Spleen (tissue), 11 donors: ENCODE results near the gene GSTK1. TPM values are rescaled to one million over a fixed set of nuclear protein-coding genes. Genes with fewer than 3 reads are reported as not detected.

Experiments
- DNase-seq: peaks from one replicate; pipeline ENCODE4 v3.0.0-alpha.2; 2020
- H3K27ac ChIP-seq, 8 donors: fragments of 200-600 bp; sonication (generic) in 7 of 8; 1 replicate in 4 of 8; 2 replicates in 4 of 8; pipeline versions ENCODE4 v1.5.0 to v1.8.0; 2016 to 2021; ENCODE audit warnings: inconsistent platforms in 4 of 8, mild to moderate bottlenecking in 4 of 8, moderate library complexity in 1 of 8
- H3K27me3 ChIP-seq, 7 donors: fragments of 200-600 bp; sonication (generic) in 6 of 7; replicated peaks in 1 of 7; 1 replicate in 4 of 7; 2 replicates in 3 of 7; pipeline versions ENCODE4 v1.5.0 to v1.8.0; 2016 to 2021; ENCODE audit warnings: inconsistent platforms in 3 of 7, mild to moderate bottlenecking in 1 of 7
- H3K36me3 ChIP-seq, 6 donors: fragments of 200-600 bp; sonication (generic) in 5 of 6; 1 replicate in 4 of 6; 2 replicates in 2 of 6; pipeline versions ENCODE4 v1.5.0 to v1.8.0; 2016 to 2021; ENCODE audit warnings: inconsistent platforms in 2 of 6
- H3K4me1 ChIP-seq, 6 donors: fragments of 200-600 bp; sonication (generic) in 5 of 6; 1 replicate in 3 of 6; 2 replicates in 3 of 6; pipeline versions ENCODE4 v1.5.0 to v1.8.0; 2016 to 2021; ENCODE audit warnings: inconsistent platforms in 3 of 6
- H3K4me3 ChIP-seq, 8 donors: fragments of 200-600 bp; sonication (generic) in 7 of 8; 1 replicate in 4 of 8; 2 replicates in 4 of 8; pipeline versions ENCODE4 v1.5.0 to v1.8.0; 2016 to 2021; ENCODE audit warnings: inconsistent platforms in 4 of 8, mild to moderate bottlenecking in 4 of 8, moderate library complexity in 2 of 8
- H3K9me3 ChIP-seq, 8 donors: fragments of 200-600 bp; sonication (generic) in 7 of 8; 1 replicate in 4 of 8; 2 replicates in 4 of 8; pipeline versions ENCODE4 v1.5.0 to v1.8.0; 2016 to 2021; ENCODE audit warnings: inconsistent platforms in 4 of 8
- CTCF ChIP-seq, 11 experiments: fragments of 200-600 bp in 7 of 11; fragments of 450-650 bp in 4 of 11; sonication (generic) in 4 of 11; IDR thresholded peaks in 8 of 11; conservative IDR thresholded peaks in 3 of 11; 1 replicate in 7 of 11; 2 replicates in 4 of 11; pipeline versions ENCODE4 v1.4.0 to v1.8.0; 2016 to 2021; ENCODE audit warnings: antibody characterized with exemption in 11 of 11, inconsistent platforms in 4 of 11, mild to moderate bottlenecking in 1 of 11
- POLR2A ChIP-seq, 3 donors: fragments of 450-650 bp; IDR thresholded peaks; one replicate each; pipeline ENCODE4 v1.5.1; 2017; ENCODE audit warnings: antibody characterized with exemption in 3 of 3, mild to moderate bottlenecking in 1 of 3
- POLR2AphosphoS5 ChIP-seq, 3 donors: sonication (generic); formaldehyde crosslinking; IDR thresholded peaks; one replicate each; pipeline ENCODE4 v1.5.1; 2017; ENCODE audit warnings: antibody characterized with exemption in 3 of 3
- WGBS, 5 donors: extraction: QIAGEN DNeasy Blood & Tissue Kit in 3 of 5; methylation state at CpG; one replicate each; pipeline versions ENCODE4 v1.1.5 to v1.1.7; 2013 to 2018; 5-methylcytosine and 5-hydroxymethylcytosine counted together
- intact Hi-C: fragments of 100-400 bp; cut with DNase I; formaldehyde crosslinking; loops from one replicate; pipeline ENCODE4 v1.15.0; 2023; ENCODE audit warnings: low total_unique reads
- polyA plus RNA-seq, 3 donors: library from polyadenylated mRNA; stranded (reverse); fragments of 200-250 nt; gene quantifications; one replicate each; pipeline ENCODE4 v1.2.1, GENCODE V29; 2013
- small RNA-seq, 4 donors: library from RNA; depleted of rRNA; stranded (forward); fragments of <200 nt; gene quantifications; one replicate each; pipeline ENCODE3, GENCODE V24; 2016
- total RNA-seq, 7 donors: library from RNA; depleted of rRNA in 3 of 7; stranded (reverse); fragments of >200 nt in 3 of 7; fragmentation: NEBNext Ultra II Directional in 4 of 7; extraction: Animal tissue kit (Norgen Biotek cat#: 25700) in 4 of 7; gene quantifications; one replicate each; pipeline versions ENCODE4 v1.1.0 to v1.2.1, GENCODE V29; 2016 to 2021
- donor health status: healthy with polysubstance abuse.
- donor health status: DM: no; HTN: no; CAD: no; lungs with moderate emphysema.
- donor health status: DM: no; HTN: no; CAD: no.
- donor health status: Bipolar disorder and iron deficiency.
- donor health status: healthy.
- donor health status: DM: no; HTN: no; CAD: no.
- donor health status: DM: yes; HTN: yes; CAD: no.

GSTK1 gene
- total and polyA plus RNA-seq, 10 donors = 162 to 247 (median 216) TPM

GRCh38 chr7:143316492-143316891, 53.3 kb downstream of the GSTK1 start:
- Histone ChIP-seq H3K36me3 (no peaks in the 10 kb centered on the region), H3K27me3 (no peaks in the 10 kb centered on the region), H3K4me3 (no peak overlapping the region), H3K9me3 (no peaks in the 10 kb centered on the region), H3K27ac (no peak overlapping the region), H3K4me1 (peaks cover 0 to 17% (median 0%) of the 10 kb centered on the region in 6 donors)
- 55 to 86% (median 71%) methylated on average over 4 of the region's 4 CpGs for WGBS, 5 donors
- TF ChIP-seq CTCF (IDR thresholded peaks at IDR 0.05 in 8 of 11, conservative IDR thresholded peaks at IDR 0.05 in 3 of 11) (no peak), POLR2AphosphoS5 (IDR thresholded peaks at IDR 0.05) (no peak), POLR2A (IDR thresholded peaks at IDR 0.05) (no peak)
- no peak for DNase-seq
- intact Hi-C loops = loop anchor here (10.0 kb wide), 1 partner anchor 88 kb away; the partner anchor contains the start of gene EPHA1

- 66 to 79% (median 69%) methylated on average over 5 of the region's 5 CpGs for WGBS, 5 donors
- intact Hi-C loops = loop anchor here (10.0 kb wide), 1 partner anchor 86 kb away; the partner anchor contains the start of gene EPHA1
These were observed 55.4 kb downstream of the GSTK1 start for GRCh38 chr7:143318661-143319060.

More at GRCh38 chr7:143318661-143319060, 55.4 kb downstream of the GSTK1 start:
- H3K4me1 ChIP-seq = peaks cover 0 to 35% (median 5%) of the 10 kb centered on the region in 6 donors
- DNase-seq = no peak
- H3K27ac ChIP-seq = peak overlapping the region in 1 of 8 donors; percentile 9
- TF ChIP-seq POLR2A (IDR thresholded peaks at IDR 0.05) (no peak), POLR2AphosphoS5 (IDR thresholded peaks at IDR 0.05) (peak in 1 of 3 donors; percentile 45), CTCF (IDR thresholded peaks at IDR 0.05 in 8 of 11, conservative IDR thresholded peaks at IDR 0.05 in 3 of 11) (peak in 1 of 11 experiments; percentile 22)
- no peaks in the 10 kb centered on the region for H3K9me3 ChIP-seq
- H3K27me3 ChIP-seq = no peaks in the 10 kb centered on the region
- H3K4me3 ChIP-seq = no peak overlapping the region
- H3K36me3 ChIP-seq = no peaks in the 10 kb centered on the region

Small RNAs within 50 kb of the gene (small RNA-seq; reads per million reads assigned to genes)
- gene AC073342.3 (0 reads per million in 4 donors), gene RN7SL481P (0 reads per million in 4 donors), gene RN7SL535P (0 reads per million in 4 donors)

Other genes starting within 250 kb of the GSTK1 start
- under 1 TPM in 1 of 7 donors, not detected in 6; 0.64 TPM for gene OR9A2, start 236.3 kb upstream of the GSTK1 start, total RNA-seq
- not detected for gene OR9A2, start 236.3 kb upstream of the GSTK1 start, polyA plus RNA-seq
- not detected for gene OR6V1, start 211.1 kb upstream of the GSTK1 start, total RNA-seq
- not detected for gene OR6V1, start 211.1 kb upstream of the GSTK1 start, polyA plus RNA-seq
- not detected for gene PIP, start 131.4 kb upstream of the GSTK1 start, total RNA-seq
- not detected for gene PIP, start 131.4 kb upstream of the GSTK1 start, polyA plus RNA-seq
- gene TAS2R39, start 80.0 kb upstream of the GSTK1 start, total RNA-seq = not detected
- not detected for gene TAS2R39, start 80.0 kb upstream of the GSTK1 start, polyA plus RNA-seq
- not detected for gene TAS2R40, start 41.4 kb upstream of the GSTK1 start, total RNA-seq
- not detected for gene TAS2R40, start 41.4 kb upstream of the GSTK1 start, polyA plus RNA-seq
- gene TMEM139, start 21.5 kb downstream of the GSTK1 start, total RNA-seq = 1 to 10 TPM in 4 of 7 donors, under 1 TPM in 3; 0.60 to 2.0 (median 1.2) TPM
- 1 to 10 TPM in 1 of 3 donors, under 1 TPM in 2; 0.52 to 2.3 (median 0.70) TPM for gene TMEM139, start 21.5 kb downstream of the GSTK1 start, polyA plus RNA-seq
- 10 to 100 TPM; 32.7 to 51.0 (median 43.8) TPM for gene CASP2, start 24.9 kb downstream of the GSTK1 start, total RNA-seq
- gene CASP2, start 24.9 kb downstream of the GSTK1 start, polyA plus RNA-seq = 10 to 100 TPM in 2 of 3 donors, 1 to 10 TPM in 1; 9.9 to 14.5 (median 12.2) TPM
- gene CLCN1, start 52.7 kb downstream of the GSTK1 start, total RNA-seq = under 1 TPM in 4 of 7 donors, not detected in 3; 0.07 to 0.54 (median 0.26) TPM
- under 1 TPM; 0.06 to 0.08 (median 0.07) TPM for gene CLCN1, start 52.7 kb downstream of the GSTK1 start, polyA plus RNA-seq
- 1 to 10 TPM in 1 of 7 donors, under 1 TPM in 6; 0.20 to 1.4 (median 0.74) TPM for gene FAM131B, start 99.3 kb downstream of the GSTK1 start, total RNA-seq
- under 1 TPM; 0.04 to 0.10 (median 0.09) TPM for gene FAM131B, start 99.3 kb downstream of the GSTK1 start, polyA plus RNA-seq
- gene ZYX, start 117.9 kb downstream of the GSTK1 start, total RNA-seq = 100 to 1,000 TPM; 104 to 439 (median 211) TPM
- 10 to 100 TPM; 50.3 to 95.6 (median 53.6) TPM for gene ZYX, start 117.9 kb downstream of the GSTK1 start, polyA plus RNA-seq
- 1 to 10 TPM; 1.3 to 4.5 (median 3.8) TPM for gene EPHA1, start 145.4 kb downstream of the GSTK1 start, total RNA-seq
- 1 to 10 TPM in 2 of 3 donors, under 1 TPM in 1; 0.80 to 1.5 (median 1.1) TPM for gene EPHA1, start 145.4 kb downstream of the GSTK1 start, polyA plus RNA-seq
- gene TAS2R60, start 180.0 kb downstream of the GSTK1 start, total RNA-seq = 1 to 10 TPM in 2 of 7 donors, under 1 TPM in 3, not detected in 2; 0.30 to 2.2 (median 0.85) TPM
- not detected for gene TAS2R60, start 180.0 kb downstream of the GSTK1 start, polyA plus RNA-seq
- gene TAS2R41, start 214.4 kb downstream of the GSTK1 start, total RNA-seq = under 1 TPM in 3 of 7 donors, not detected in 4; 0.41 to 0.95 (median 0.55) TPM
- not detected for gene TAS2R41, start 214.4 kb downstream of the GSTK1 start, polyA plus RNA-seq